ENCODE results near the gene CLSTN3.

The CLSTN3 gene

GRCh38 chr12:7128681-7129286, 1.4 kb upstream of the CLSTN3 start, which contains the start of gene RBP5:
TSS of gene RBP5 (minus strand) at chr12:7128889. CDS start at chr12:7128775, 114 bp downstream.
- no peak for DNase-seq

- DNase-seq = no peak
Measured at GRCh38 chr12:7129287-7129871, 792 bp upstream of the CLSTN3 start.

GRCh38 chr12:7130701-7131501, 730 bp downstream of the CLSTN3 start:
- DNase-seq = peak; percentile 51

GRCh38 chr12:7131502-7131866, 1.3 kb downstream of the CLSTN3 start:
- peak; percentile 25 for DNase-seq

GRCh38 chr12:7134396-7135166, 4.4 kb downstream of the CLSTN3 start:
- DNase-seq = no peak

GRCh38 chr12:7136071-7136470, 5.9 kb downstream of the CLSTN3 start:
- DNase-seq = no peak

- no peak for DNase-seq
Measured at GRCh38 chr12:7136676-7137075, 6.5 kb downstream of the CLSTN3 start.

- DNase-seq = no peak
Measured at GRCh38 chr12:7137908-7138307, 7.7 kb downstream of the CLSTN3 start.

- DNase-seq = no peak
Measured at GRCh38 chr12:7139200-7139599, 9.0 kb downstream of the CLSTN3 start.

- DNase-seq = no peak
Measured at GRCh38 chr12:7141351-7142005, 11.3 kb downstream of the CLSTN3 start.

- DNase-seq = peak; percentile 47
Measured at GRCh38 chr12:7142056-7142644, 12.0 kb downstream of the CLSTN3 start.

GRCh38 chr12:7142809-7143465, 12.8 kb downstream of the CLSTN3 start:
- DNase-seq = no peak

GRCh38 chr12:7143564-7143963, 13.4 kb downstream of the CLSTN3 start:
- DNase-seq = no peak

GRCh38 chr12:7144414-7145120, 14.4 kb downstream of the CLSTN3 start:
- DNase-seq = no peak

GRCh38 chr12:7145671-7146070, 15.5 kb downstream of the CLSTN3 start:
- no peak for DNase-seq

- no peak for DNase-seq
Measured at GRCh38 chr12:7146228-7146627, 16.1 kb downstream of the CLSTN3 start.

GRCh38 chr12:7146906-7147305, 16.7 kb downstream of the CLSTN3 start:
- no peak for DNase-seq

GRCh38 chr12:7150356-7150755, 20.2 kb downstream of the CLSTN3 start:
- no peak for DNase-seq

GRCh38 chr12:7150841-7151240, 20.7 kb downstream of the CLSTN3 start:
- no peak for DNase-seq

GRCh38 chr12:7151532-7151931, 21.4 kb downstream of the CLSTN3 start:
- DNase-seq = no peak

GRCh38 chr12:7152818-7153217, 22.6 kb downstream of the CLSTN3 start:
- no peak for DNase-seq
